ENCODE measurements around the gene CHRM5. TPM values are rescaled to one million over a fixed set of nuclear protein-coding genes. Genes with fewer than 3 reads are reported as not detected.
"Not testable (repeated sequence)": the region's sequence is repeated elsewhere in the genome, so short reads cannot be mapped to it uniquely, and the experiment has no call there.

Gene CHRM5
- total RNA-seq, 4 donors from 2014 or later = not detected

- TF ChIP-seq CTCF (IDR thresholded peaks at IDR 0.05) = no peak
- DNase-seq (ENCODE audit: low spot score) (no peak), ATAC-seq (ENCODE audit: low FRiP score) (no peak)
Measured at GRCh38 chr15:34049112-34049511, 80.8 kb downstream of the CHRM5 start.

DNA sequence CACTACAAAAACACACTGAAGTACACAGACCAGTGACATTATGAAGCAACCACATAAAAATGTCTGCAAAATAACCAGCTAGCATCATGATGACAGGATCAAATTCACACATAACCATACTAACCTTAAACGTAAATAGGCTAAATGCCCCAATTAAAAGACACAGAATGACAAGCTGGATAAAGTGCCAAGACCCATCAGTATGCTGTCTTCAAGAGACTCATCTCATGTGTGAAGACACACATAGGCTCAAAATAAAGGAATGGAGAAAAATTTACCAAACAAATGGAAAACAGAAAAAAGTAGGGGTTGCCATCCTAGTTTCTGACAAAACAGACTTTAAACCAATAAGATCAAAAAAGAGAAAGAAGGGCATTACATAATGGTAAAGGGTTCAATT lies 82.1 kb downstream of the CHRM5 start:
- not testable (repeated sequence) for DNase-seq (ENCODE audit: low spot score); ATAC-seq (ENCODE audit: low FRiP score)

DNA sequence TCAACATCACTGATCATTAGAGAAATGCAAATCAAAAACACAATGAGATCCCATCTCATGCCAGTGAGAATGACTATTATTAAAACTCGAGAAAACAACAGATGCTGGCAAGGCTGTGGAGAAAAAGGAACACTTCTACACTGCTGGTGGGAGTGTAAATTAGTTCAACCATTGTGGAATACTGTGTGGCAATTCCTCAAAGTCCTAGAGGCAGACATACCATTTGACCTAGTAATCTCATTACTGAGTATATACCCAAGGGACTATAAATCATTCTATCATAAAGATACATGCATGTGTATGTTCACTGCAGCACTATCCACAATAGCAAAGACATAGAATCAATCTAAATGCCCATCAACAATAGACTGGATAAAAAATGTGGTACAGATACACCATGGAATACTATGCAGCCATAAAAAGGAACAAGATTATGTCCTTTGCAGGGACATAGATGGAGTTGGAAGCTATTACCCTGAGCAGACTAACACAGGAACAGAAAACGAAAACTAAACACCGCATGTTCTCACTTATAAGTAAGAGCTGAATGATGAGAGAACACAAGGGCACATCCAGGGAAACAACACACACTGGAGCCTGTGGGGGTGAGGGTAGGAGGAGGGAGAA lies 85.9 kb downstream of the CHRM5 start:
- no peak for ATAC-seq (ENCODE audit: low FRiP score)
- DNase-seq (ENCODE audit: low spot score) = no peak
- TF ChIP-seq CTCF (IDR thresholded peaks at IDR 0.05) = no peak

DNA sequence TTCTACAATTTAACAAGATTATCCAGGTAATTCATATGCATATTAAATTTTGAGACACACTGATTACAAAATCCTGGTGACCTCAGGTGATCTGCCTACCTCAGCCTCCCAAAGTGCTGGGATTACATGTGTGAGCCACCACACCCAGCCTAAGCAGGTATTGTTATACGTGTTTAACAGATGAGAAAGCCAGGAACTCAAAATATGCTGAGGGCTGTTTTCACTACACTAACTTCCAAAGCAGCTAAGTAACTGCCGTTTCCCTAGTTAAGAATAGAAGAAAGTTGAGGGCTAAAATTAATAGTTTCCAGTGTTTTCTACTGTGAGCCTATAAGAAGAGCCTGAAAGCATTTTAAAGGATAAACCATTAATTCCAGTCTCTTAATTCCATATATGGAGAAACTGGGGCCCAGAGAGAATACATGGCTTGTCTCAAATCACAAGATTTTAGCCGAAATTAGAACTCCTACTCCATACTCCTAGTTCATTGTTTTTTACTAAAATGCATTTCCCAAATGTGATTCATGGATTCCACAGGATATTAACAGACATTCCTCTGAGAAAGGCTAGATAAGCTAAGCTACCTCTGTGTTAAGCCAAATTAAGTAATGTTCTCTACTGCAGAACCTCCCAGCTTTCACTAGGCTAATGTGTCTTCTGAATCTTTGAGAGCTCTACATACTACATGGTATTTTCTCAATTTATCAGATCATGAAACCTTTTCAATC lies 87.7 kb downstream of the CHRM5 start:
- no peak for TF ChIP-seq CTCF (IDR thresholded peaks at IDR 0.05)
- peak; percentile 97 for ATAC-seq (ENCODE audit: low FRiP score)

GRCh38 chr15:34056911-34057310 lies 88.6 kb downstream of the CHRM5 start:
- TF ChIP-seq CTCF (IDR thresholded peaks at IDR 0.05) = no peak
- DNase-seq (ENCODE audit: low spot score) = no peak
- ATAC-seq (ENCODE audit: low FRiP score) = no peak

More for the DNA sequence above, 87.7 kb downstream of the CHRM5 start:
- DNase-seq (ENCODE audit: low spot score) = no peak

DNA sequence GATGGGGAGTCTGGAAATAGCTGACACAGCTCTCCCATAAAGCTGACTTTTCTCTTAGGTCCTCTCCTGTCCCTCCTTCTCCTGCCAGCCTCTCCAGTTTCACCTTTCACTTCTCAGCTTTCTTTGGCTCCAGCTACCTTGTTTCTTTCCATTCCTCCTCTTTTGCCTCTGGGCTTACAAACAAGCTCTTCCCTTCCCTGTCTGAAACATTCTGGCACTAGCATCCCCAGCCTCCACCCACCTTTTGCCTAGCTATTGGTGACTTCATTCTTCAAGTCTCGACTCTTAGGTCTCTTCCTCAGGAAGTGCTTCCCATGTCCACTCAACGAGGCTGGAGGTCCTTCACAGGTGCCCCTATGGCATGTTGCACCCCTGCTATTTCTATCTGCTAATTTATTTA lies 91.2 kb downstream of the CHRM5 start:
- DNase-seq (ENCODE audit: low spot score) (no peak), ATAC-seq (ENCODE audit: low FRiP score) (no peak)
- no peak for TF ChIP-seq CTCF (IDR thresholded peaks at IDR 0.05)

GRCh38 chr15:34059946-34060345 lies 91.6 kb downstream of the CHRM5 start:
- ATAC-seq (ENCODE audit: low FRiP score) (no peak), DNase-seq (ENCODE audit: low spot score) (no peak)
- TF ChIP-seq CTCF (IDR thresholded peaks at IDR 0.05) = no peak
